Testis (tissue), 2 donors: ENCODE results near the gene OCA2.

Experiments
- CTCF ChIP-seq, 3 experiments: fragments of 450-650 bp in 2 of 3; fragments of 200-600 bp in 1 of 3; sonication (generic) in 1 of 3; IDR thresholded peaks; one replicate each; pipeline ENCODE4 v1.5.1; 2016 to 2019; ENCODE audit warnings: antibody characterized with exemption in 3 of 3, mild to moderate bottlenecking in 2 of 3, moderate library complexity in 1 of 3
- POLR2A ChIP-seq: fragments of 450-650 bp; IDR thresholded peaks from one replicate; pipeline ENCODE4 v1.6.1; 2017; ENCODE audit warnings: antibody characterized with exemption, mild to moderate bottlenecking, moderate library complexity

- TF ChIP-seq CTCF (IDR thresholded peaks at IDR 0.05) (no peak), POLR2A (no peak)
These were observed 140.1 kb downstream of the OCA2 start for GRCh38 chr15:27958911-27959578.
